Peyer's patch (tissue), 4 donors: ENCODE data around the gene RPE. TPM values are rescaled to one million over a fixed set of nuclear protein-coding genes. Genes with fewer than 3 reads are reported as not detected.

Source experiments
- DNase-seq, 3 donors: peaks; one replicate each; pipeline ENCODE4 v3.0.0-alpha.2; 2017 to 2019
- H3K27ac ChIP-seq, 4 donors: fragments of 200-600 bp; sonication (generic); one replicate each; pipeline ENCODE4 v1.5.1; 2016 to 2019
- H3K27me3 ChIP-seq, 2 donors: fragments of 200-600 bp; sonication (generic); one replicate each; pipeline ENCODE4 v1.5.1; 2019
- H3K36me3 ChIP-seq, 3 donors: fragments of 200-600 bp; sonication (generic); one replicate each; pipeline ENCODE4 v1.5.1; 2016 to 2019
- H3K4me1 ChIP-seq, 4 donors: fragments of 200-600 bp; sonication (generic); one replicate each; pipeline ENCODE4 v1.5.1; 2016 to 2019
- H3K4me3 ChIP-seq, 4 donors: fragments of 200-600 bp; sonication (generic); 1 replicate in 3 of 4; 2 replicates in 1 of 4; pipeline ENCODE4 v1.5.1; 2016 to 2019; ENCODE audit warnings: mild to moderate bottlenecking in 1 of 4
- H3K9me3 ChIP-seq, 4 donors: fragments of 200-600 bp; sonication (generic); one replicate each; pipeline ENCODE4 v1.5.1; 2016 to 2019; ENCODE audit warnings: mild to moderate bottlenecking in 1 of 4
- POLR2A ChIP-seq, 2 donors: fragments of 450-650 bp; IDR thresholded peaks; one replicate each; pipeline ENCODE4 v1.5.1; 2017; ENCODE audit warnings: antibody characterized with exemption in 2 of 2, mild to moderate bottlenecking in 2 of 2, moderate library complexity in 2 of 2
- total RNA-seq, 4 donors: library from RNA; depleted of rRNA; stranded (reverse); fragments of >200 nt; gene quantifications; one replicate each; pipeline ENCODE4 v1.1.0, GENCODE V29; 2016
- TF ChIP-seq, protein P1 (sequence below), 6 experiments: fragments of 450-650 bp in 4 of 6; fragments of 200-600 bp in 2 of 6; sonication (generic) in 1 of 6; IDR thresholded peaks; one replicate each; pipeline ENCODE4 v1.5.1; 2017 to 2019; ENCODE audit warnings: antibody characterized with exemption in 6 of 6, mild to moderate bottlenecking in 3 of 6, moderate library complexity in 1 of 6

The RPE gene
- total RNA-seq, 4 donors from 2014 or later = 20.8 to 46.1 (median 35.5) TPM

DNA sequence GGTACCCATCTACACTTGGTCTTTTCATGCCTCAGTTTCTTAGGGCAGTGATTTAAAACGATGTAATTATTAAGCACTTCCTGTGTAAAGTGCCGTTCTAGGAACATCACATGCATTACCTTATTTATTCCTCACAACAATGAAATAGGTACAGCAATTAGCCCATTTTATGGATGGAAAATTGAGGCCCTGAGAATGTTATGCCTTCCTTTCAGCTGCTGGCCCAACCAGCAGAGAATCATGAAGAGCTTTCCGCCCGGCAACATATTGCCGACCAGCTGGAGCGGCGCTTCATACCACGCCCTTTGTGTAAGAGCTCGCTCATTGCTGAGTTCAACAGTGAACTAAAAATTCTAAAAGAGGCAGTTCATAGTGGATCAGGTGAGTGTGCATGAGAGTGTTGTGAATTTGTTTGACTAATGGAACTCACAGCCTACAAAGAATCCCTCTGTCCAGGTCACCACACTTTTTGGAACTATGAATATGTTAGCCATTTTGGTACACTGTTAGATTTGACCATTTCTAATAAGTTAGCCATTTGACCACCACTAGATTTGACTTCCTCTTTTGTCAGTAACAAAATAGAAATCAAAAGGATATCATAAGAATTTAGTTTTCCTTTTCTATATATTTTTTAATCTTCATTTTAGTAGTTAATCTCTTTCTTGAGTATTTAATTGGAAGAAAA lies 25.6 kb upstream of the RPE start:
- no peaks in the 10 kb centered on the region for H3K9me3 ChIP-seq
- no peak overlapping the region for H3K4me3 ChIP-seq
- no peaks in the 10 kb centered on the region for H3K4me1 ChIP-seq
- H3K36me3 ChIP-seq = no peaks in the 10 kb centered on the region
- no peak for DNase-seq
- no peak overlapping the region for H3K27ac ChIP-seq
- TF ChIP-seq, protein P1, sequence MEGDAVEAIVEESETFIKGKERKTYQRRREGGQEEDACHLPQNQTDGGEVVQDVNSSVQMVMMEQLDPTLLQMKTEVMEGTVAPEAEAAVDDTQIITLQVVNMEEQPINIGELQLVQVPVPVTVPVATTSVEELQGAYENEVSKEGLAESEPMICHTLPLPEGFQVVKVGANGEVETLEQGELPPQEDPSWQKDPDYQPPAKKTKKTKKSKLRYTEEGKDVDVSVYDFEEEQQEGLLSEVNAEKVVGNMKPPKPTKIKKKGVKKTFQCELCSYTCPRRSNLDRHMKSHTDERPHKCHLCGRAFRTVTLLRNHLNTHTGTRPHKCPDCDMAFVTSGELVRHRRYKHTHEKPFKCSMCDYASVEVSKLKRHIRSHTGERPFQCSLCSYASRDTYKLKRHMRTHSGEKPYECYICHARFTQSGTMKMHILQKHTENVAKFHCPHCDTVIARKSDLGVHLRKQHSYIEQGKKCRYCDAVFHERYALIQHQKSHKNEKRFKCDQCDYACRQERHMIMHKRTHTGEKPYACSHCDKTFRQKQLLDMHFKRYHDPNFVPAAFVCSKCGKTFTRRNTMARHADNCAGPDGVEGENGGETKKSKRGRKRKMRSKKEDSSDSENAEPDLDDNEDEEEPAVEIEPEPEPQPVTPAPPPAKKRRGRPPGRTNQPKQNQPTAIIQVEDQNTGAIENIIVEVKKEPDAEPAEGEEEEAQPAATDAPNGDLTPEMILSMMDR (IDR thresholded peaks at IDR 0.05) = no peak
- TF ChIP-seq POLR2A (IDR thresholded peaks at IDR 0.05) = no peak
- H3K27me3 ChIP-seq = no peaks in the 10 kb centered on the region

DNA sequence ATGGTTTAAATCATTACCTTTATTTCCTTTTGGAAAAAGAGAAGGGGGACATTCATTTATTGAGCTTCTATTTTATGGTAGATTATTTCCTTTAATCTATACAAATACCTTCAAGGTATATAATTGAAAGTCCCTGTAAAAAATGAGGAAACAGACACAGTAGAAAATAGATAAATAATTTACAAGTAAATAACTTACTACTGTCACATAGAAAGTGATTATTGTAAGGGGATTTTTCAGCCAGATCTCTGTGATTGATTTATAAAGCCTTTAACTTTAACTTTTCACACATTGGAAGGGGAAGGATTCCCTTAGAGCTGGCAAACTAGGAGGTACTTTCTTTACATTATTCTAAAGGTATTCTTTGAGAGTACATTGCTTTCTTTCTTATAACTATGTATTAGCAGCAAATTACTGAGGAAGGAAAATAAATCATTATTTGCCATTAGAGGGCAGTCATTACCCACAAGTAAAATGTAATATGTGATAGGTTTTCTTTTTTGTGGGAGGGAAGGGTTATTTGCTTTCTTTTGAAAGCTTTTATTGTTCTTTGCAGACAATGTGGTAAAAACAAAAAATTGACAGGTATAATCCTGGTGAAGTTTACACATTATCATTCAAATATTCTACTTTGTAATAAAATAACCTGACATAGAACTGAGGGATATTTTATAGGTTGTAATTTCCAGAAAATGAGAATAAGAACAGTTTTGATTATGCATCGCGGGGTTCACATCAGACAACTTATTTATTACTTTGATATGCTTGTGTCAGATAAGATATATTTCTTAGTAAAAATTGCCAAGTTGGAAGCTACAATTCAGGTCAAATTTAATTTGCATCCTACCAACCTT lies 24.8 kb upstream of the RPE start:
- DNase-seq = no peak
- H3K4me3 ChIP-seq = no peak overlapping the region
- no peak overlapping the region for H3K27ac ChIP-seq
- TF ChIP-seq, protein P1 (IDR thresholded peaks at IDR 0.05) = peak in 5 of 6 experiments; percentile 40 to 76 (median 68)
- no peak for TF ChIP-seq POLR2A (IDR thresholded peaks at IDR 0.05)
- no peaks in the 10 kb centered on the region for H3K4me1 ChIP-seq
- H3K9me3 ChIP-seq = no peaks in the 10 kb centered on the region
- no peaks in the 10 kb centered on the region for H3K36me3 ChIP-seq
- H3K27me3 ChIP-seq = no peaks in the 10 kb centered on the region

DNA sequence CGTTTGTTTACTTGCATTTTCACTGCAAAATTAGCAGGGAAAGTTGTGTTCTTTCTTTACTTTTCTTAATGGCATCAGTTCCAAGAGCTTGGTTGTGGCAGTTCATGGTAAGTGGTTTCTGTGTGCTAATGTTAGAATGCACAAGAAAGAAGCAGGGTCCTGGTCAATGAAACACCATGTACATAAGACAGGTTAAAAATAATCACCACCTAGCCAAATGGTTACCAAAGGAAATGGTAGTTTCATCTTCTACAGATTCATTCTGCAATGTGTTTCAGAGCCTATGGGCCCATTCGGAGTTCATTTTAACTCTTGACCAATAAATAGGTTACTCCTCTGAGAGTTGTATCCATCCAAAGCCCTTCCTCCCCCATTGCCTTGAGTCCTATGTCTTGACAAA lies 18.1 kb upstream of the RPE start:
- Histone ChIP-seq H3K27me3 (no peaks in the 10 kb centered on the region), H3K4me1 (no peaks in the 10 kb centered on the region)
- DNase-seq = no peak

DNA sequence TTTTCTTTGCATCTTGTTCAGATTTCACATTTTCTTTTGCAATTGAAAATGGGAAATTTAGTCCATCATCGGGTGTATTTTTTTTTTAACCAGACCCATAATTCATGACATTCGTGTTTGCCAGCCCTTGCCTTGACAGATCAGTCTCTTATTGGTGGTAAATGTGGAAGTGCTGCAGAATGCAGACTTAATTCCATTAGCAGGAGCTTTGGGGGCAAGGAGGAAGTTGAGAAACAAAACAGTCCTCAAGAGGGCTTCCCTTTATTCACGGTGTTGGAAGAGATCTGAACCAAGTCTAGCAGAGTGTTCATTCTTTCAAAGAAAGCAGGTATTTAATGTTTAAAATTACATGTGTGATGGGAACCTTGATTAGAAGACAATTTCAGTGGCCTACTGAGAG lies 16.6 kb upstream of the RPE start:
- no peaks in the 10 kb centered on the region for H3K36me3 ChIP-seq
- H3K9me3 ChIP-seq = no peaks in the 10 kb centered on the region
- H3K4me1 ChIP-seq = no peaks in the 10 kb centered on the region
- no peak for DNase-seq
- no peaks in the 10 kb centered on the region for H3K27me3 ChIP-seq
- TF ChIP-seq, protein P1 (IDR thresholded peaks at IDR 0.05) = no peak
- no peak for TF ChIP-seq POLR2A (IDR thresholded peaks at IDR 0.05)
- H3K4me3 ChIP-seq = no peak overlapping the region
- H3K27ac ChIP-seq = no peak overlapping the region

More for the DNA sequence above, 18.1 kb upstream of the RPE start:
- H3K4me3 ChIP-seq = no peak overlapping the region
- H3K36me3 ChIP-seq = no peaks in the 10 kb centered on the region
- no peak for TF ChIP-seq POLR2A (IDR thresholded peaks at IDR 0.05)
- TF ChIP-seq, protein P1 (IDR thresholded peaks at IDR 0.05) = no peak
- no peaks in the 10 kb centered on the region for H3K9me3 ChIP-seq
- H3K27ac ChIP-seq = no peak overlapping the region

DNA sequence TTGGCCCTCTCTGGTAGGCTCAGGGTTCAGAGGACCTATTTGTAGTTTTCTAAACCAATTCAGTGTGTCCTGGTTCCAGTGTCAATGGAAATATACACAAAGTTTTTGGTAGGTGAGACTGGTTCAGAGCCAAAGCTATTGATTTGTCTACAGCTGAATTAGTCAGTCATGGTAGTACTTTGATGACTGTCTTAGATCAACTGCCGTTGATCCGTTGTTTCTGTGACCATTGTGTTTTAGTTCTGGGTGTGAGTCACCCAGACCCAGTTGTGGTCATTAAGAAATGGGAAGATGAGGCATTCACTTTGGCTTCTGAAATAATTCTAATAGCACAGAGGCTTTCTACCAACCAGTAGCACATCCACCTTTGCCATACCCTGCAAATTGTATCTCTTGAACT lies 16.0 kb upstream of the RPE start:
- H3K36me3 ChIP-seq = no peaks in the 10 kb centered on the region
- H3K27ac ChIP-seq = no peak overlapping the region
- H3K4me1 ChIP-seq = no peaks in the 10 kb centered on the region
- H3K4me3 ChIP-seq = no peak overlapping the region
- DNase-seq = no peak
- TF ChIP-seq, protein P1 (IDR thresholded peaks at IDR 0.05) = no peak
- no peak for TF ChIP-seq POLR2A (IDR thresholded peaks at IDR 0.05)
- no peaks in the 10 kb centered on the region for H3K27me3 ChIP-seq
- no peaks in the 10 kb centered on the region for H3K9me3 ChIP-seq
